ENCODE results near the gene PTPN14. TPM values are rescaled to one million over a fixed set of nuclear protein-coding genes. Genes with fewer than 3 reads are reported as not detected.

The PTPN14 gene
- total and polyA plus RNA-seq, 2 of the 4 experiments (the other 2 are of a cell fraction): 21.5 to 31.7 TPM

DNA sequence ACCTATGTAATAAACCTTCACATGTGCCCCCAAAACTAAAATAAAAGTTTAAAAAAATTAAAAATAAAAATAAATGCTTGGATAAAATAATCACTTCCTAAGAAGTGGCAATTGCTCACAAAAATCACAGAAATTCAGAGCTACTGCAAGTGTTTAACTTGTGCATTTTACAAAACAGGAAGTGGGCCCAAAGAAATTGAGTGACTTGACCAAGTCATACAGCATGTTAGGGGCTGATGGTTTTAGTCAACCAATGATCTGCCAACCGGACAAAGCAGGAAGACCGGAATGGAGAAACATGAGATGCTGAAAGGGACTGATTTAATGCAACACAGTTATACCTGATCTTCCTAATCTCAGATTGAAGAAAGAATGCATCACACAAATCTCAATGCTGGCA, 173.9 kb downstream of the PTPN14 start:
- H3K56ac ChIP-seq (ENCODE audit: extremely low read depth, insufficient read depth, low read length): peak overlapping the region; percentile 63; the same call in 1 of the 2 replicates
- H3K23ac ChIP-seq (ENCODE audit: low read depth, low read length): peak overlapping the region; percentile 73; the same call in 1 of the 2 replicates
- H4K20me1 ChIP-seq (ENCODE audit: insufficient read depth, low read length): no peaks in the 10 kb centered on the region
- in situ Hi-C loops (cut with MboI; ENCODE audit: low sequenced_read_pairs): no loop called here
- H3K4ac ChIP-seq (ENCODE audit: low read depth, low read length): peak overlapping the region; percentile 81
- H3K4me3 ChIP-seq (ENCODE audit: insufficient read depth, low read depth, low read length): no peak overlapping the region
- WGBS, 2 experiments (ENCODE audit: extremely low coverage in 2 of 2, insufficient read length in 1 of 2): no CpG with 5 or more reads among the region's 2 CpGs
- H3K18ac ChIP-seq (ENCODE audit: low read depth, low read length): peak overlapping the region; percentile 63
- H3K9ac ChIP-seq (ENCODE audit: low read depth, low read length): no peak overlapping the region
- peaks cover 38% of the 10 kb centered on the region for H3K36me3 ChIP-seq (ENCODE audit: control insufficient read depth, insufficient read depth, low read length)
- H3K27ac ChIP-seq (ENCODE audit: insufficient read depth, low read length): peak overlapping the region; percentile 76; the same call in 1 of the 2 replicates
- H2BK5ac ChIP-seq (ENCODE audit: low read depth, low read length, poor library complexity, severe bottlenecking): peak overlapping the region; percentile 63
- no peak for DNase-seq
- CTCF ChIA-PET: no interaction called here
- TF ChIP-seq CHD1 (IDR thresholded peaks at IDR 0.05; ENCODE audit: low read depth, low read length): no peak
- TF ChIP-seq RCOR1 (IDR thresholded peaks at IDR 0.05; ENCODE audit: insufficient replicate concordance, low read length): no peak
- TF ChIP-seq MXI1 (IDR thresholded peaks at IDR 0.05; ENCODE audit: borderline replicate concordance, low read depth, low read length): no peak
- no peak for TF ChIP-seq RAD21 (IDR thresholded peaks at IDR 0.05; ENCODE audit: low read length)
- peak overlapping the region; percentile 90 for H2BK20ac ChIP-seq (ENCODE audit: low read depth, low read length)
- H2BK120ac ChIP-seq (ENCODE audit: low read depth, low read length): peak overlapping the region; percentile 89
- ATAC-seq (ENCODE audit: low read depth): no peak; the same call in 1 of the 2 replicates
- peaks cover 13% of the 10 kb centered on the region for H3K4me1 ChIP-seq (ENCODE audit: control insufficient read depth, insufficient read depth, low read length)
- dilution Hi-C loops (cut with HindIII; ENCODE audit: low sequenced_read_pairs, unreplicated experiment): no loop called here
- H4K91ac ChIP-seq (ENCODE audit: insufficient read depth, low read depth, low read length): peak overlapping the region; percentile 70
- no peak overlapping the region for H2AK9ac ChIP-seq (replicated peaks; ENCODE audit: low read depth, low read length, poor library complexity)
- H2BK15ac ChIP-seq (ENCODE audit: low read depth, low read length): peak overlapping the region; percentile 35; the same call in 2 of the 3 replicates
- peak overlapping the region; percentile 87 for H2AK5ac ChIP-seq (ENCODE audit: low read depth, low read length)
- POLR2A ChIA-PET (ENCODE audit: unreplicated experiment): no interaction called here
- H3K9me3 ChIP-seq (ENCODE audit: control insufficient read depth, insufficient read depth, low read length): no peaks in the 10 kb centered on the region
- H3K27me3 ChIP-seq (ENCODE audit: control insufficient read depth, insufficient read depth, low read length): no peaks in the 10 kb centered on the region
- peak overlapping the region; percentile 38 for H4K5ac ChIP-seq (ENCODE audit: low read depth, low read length)
- H4K8ac ChIP-seq (ENCODE audit: low read depth in 2 of 2, low read length in 2 of 2): peak overlapping the region in 1 of 2 experiments; percentile 63; a peak in 2 of 4 replicates
- H2AFZ ChIP-seq (replicated peaks; ENCODE audit: low read length, poor library complexity): no peak overlapping the region
- H3K9me1 ChIP-seq (ENCODE audit: insufficient read depth, low read length): peaks cover 11% of the 10 kb centered on the region
- peak overlapping the region; percentile 79 for H3K14ac ChIP-seq (replicated peaks; ENCODE audit: low read depth, low read length)
- H3K4me2 ChIP-seq (ENCODE audit: low read depth, low read length): no peak overlapping the region
- peaks cover 28 to 43% of the 10 kb centered on the region in 2 experiments for H3K79me1 ChIP-seq (ENCODE audit: low read depth in 1 of 2, low read length in 2 of 2)
- intact Hi-C loops (cut with micrococcal nuclease): loop anchor here (5.0 kb wide), 1 partner anchor 175 kb away; the partner anchor contains the start of gene PTPN14
- no TSS peak for BruUV-seq (replicated peaks)

Data from IMR-90 (cell line).